ENCODE results near the gene ABHD16B.

Gene ABHD16B

GRCh38 chr20:63861365-63861934, at the start of gene ABHD16B:
Gene ABHD16B, plus strand, starts transcription at chr20:63861498. Its CDS starts 43 bp downstream, at chr20:63861541.
- DNase-seq, result no peak

- no peak for DNase-seq
These were observed 46.2 kb upstream of the ABHD16B start for GRCh38 chr20:63814891-63815614.

GRCh38 chr20:63815615-63816253, 45.6 kb upstream of the ABHD16B start:
- no peak for DNase-seq

GRCh38 chr20:63819224-63819921, 41.9 kb upstream of the ABHD16B start:
- DNase-seq, result no peak

- no peak for DNase-seq
These were observed 39.5 kb upstream of the ABHD16B start for GRCh38 chr20:63821811-63822210.

GRCh38 chr20:63822276-63822696, 39.0 kb upstream of the ABHD16B start:
- DNase-seq, result no peak

- DNase-seq, result no peak
These were observed 37.5 kb upstream of the ABHD16B start for GRCh38 chr20:63823691-63824311.

GRCh38 chr20:63825331-63826118, 35.8 kb upstream of the ABHD16B start:
- DNase-seq, result no peak

- DNase-seq, result no peak
These were observed 34.5 kb upstream of the ABHD16B start for GRCh38 chr20:63826753-63827152.

GRCh38 chr20:63828124-63828523, 33.2 kb upstream of the ABHD16B start:
- no peak for DNase-seq

- no peak for DNase-seq
These were observed 32.8 kb upstream of the ABHD16B start for GRCh38 chr20:63828545-63828944.

GRCh38 chr20:63828951-63829350, 32.3 kb upstream of the ABHD16B start:
- no peak for DNase-seq

GRCh38 chr20:63829603-63829944, 31.7 kb upstream of the ABHD16B start:
- no peak for DNase-seq

GRCh38 chr20:63829945-63830835, 31.1 kb upstream of the ABHD16B start:
- DNase-seq, result no peak

- DNase-seq, result peak; percentile 19
These were observed 30.3 kb upstream of the ABHD16B start, which contains the start of gene ZBTB46 for GRCh38 chr20:63830841-63831588. Gene ZBTB46, minus strand, starts transcription at chr20:63831264. Its CDS starts 40,507 bp downstream, at chr20:63790757.

- DNase-seq, result no peak
These were observed 29.7 kb upstream of the ABHD16B start for GRCh38 chr20:63831646-63831992.

GRCh38 chr20:63831993-63832686, 29.2 kb upstream of the ABHD16B start:
- no peak for DNase-seq

GRCh38 chr20:63833776-63834490, 27.4 kb upstream of the ABHD16B start:
- DNase-seq, result no peak

- DNase-seq, result no peak
These were observed 26.8 kb upstream of the ABHD16B start for GRCh38 chr20:63834491-63834880.

All from NCI-H1436 (cell line).